OCI-M2 (cell line): Measurements from ENCODE around the gene ZNFX1.
A peak's percentile ranks its signal among the peaks of the same experiment; 100 is the strongest.
"Not testable (repeated sequence)": the region's sequence is repeated elsewhere in the genome, so short reads cannot be mapped to it uniquely, and the experiment has no call there.

ENCODE experiments used
- DNase-seq: peaks from one replicate; lab custom pipeline; 2025; ENCODE audit not compliant: unreplicated experiment; lab: John Stamatoyannopoulos, UW

Gene ZNFX1

GRCh38 chr20:49216991-49217578 is 60.8 kb downstream of the ZNFX1 start:
- DNase-seq: peak; percentile 42

- no peak for DNase-seq
Observed at GRCh38 chr20:49215232-49215631, 62.6 kb downstream of the ZNFX1 start.

- DNase-seq: no peak
Observed at GRCh38 chr20:49214571-49214970, 63.3 kb downstream of the ZNFX1 start.

- DNase-seq: no peak
Observed at GRCh38 chr20:49210757-49211110, 67.1 kb downstream of the ZNFX1 start.

GRCh38 chr20:49210101-49210756 is 67.6 kb downstream of the ZNFX1 start:
- no peak for DNase-seq

- no peak for DNase-seq
Observed at GRCh38 chr20:49207076-49207475, 70.8 kb downstream of the ZNFX1 start.

GRCh38 chr20:49203746-49204145 is 74.1 kb downstream of the ZNFX1 start:
- DNase-seq: no peak

- no peak for DNase-seq
Observed at GRCh38 chr20:49203011-49203410, 74.8 kb downstream of the ZNFX1 start.

- DNase-seq: no peak
Observed at GRCh38 chr20:49199729-49200293, 78.0 kb downstream of the ZNFX1 start.

- not testable (repeated sequence) for DNase-seq
Observed at GRCh38 chr20:49192944-49193518, 84.8 kb downstream of the ZNFX1 start.
